Adipose tissue (tissue), 3 donors: ENCODE data around the gene GGCT. TPM values are rescaled to one million over a fixed set of nuclear protein-coding genes. Genes with fewer than 3 reads are reported as not detected.

Experiments
- H3K27ac ChIP-seq: one replicate; pipeline ENCODE4 v1.5.1; 2013; ENCODE audit warnings: low read depth, low read length
- WGBS, 3 donors: extraction: QIAGEN DNeasy Blood & Tissue Kit; methylation state at CpG; one replicate each; pipeline ENCODE4 v1.1.7; 2013; 5-methylcytosine and 5-hydroxymethylcytosine counted together
- polyA plus RNA-seq, 3 donors: library from polyadenylated mRNA; stranded (reverse); fragments of 200-250 nt; gene quantifications; one replicate each; pipeline ENCODE4 v1.2.3, GENCODE V29; 2013
- donor health status: healthy with polysubstance abuse.
- donor health status: Bipolar disorder and iron deficiency.
- donor health status: healthy.

GGCT gene
- polyA plus RNA-seq, 3 donors, result 33.3 to 242 (median 148) TPM

GRCh38 chr7:30450240-30450982 is 54.2 kb downstream of the GGCT start:
- no peak overlapping the region for H3K27ac ChIP-seq
- WGBS, 3 donors, result 36 to 63% (median 56%) methylated on average over 6 of the region's 6 CpGs

GRCh38 chr7:30448461-30449189 is 56.0 kb downstream of the GGCT start:
- H3K27ac ChIP-seq, result no peak overlapping the region

GRCh38 chr7:30447466-30447865 is 57.2 kb downstream of the GGCT start:
- H3K27ac ChIP-seq, result no peak overlapping the region
- 97 to 98% (median 97%) methylated on average over 8 of the region's 8 CpGs for WGBS, 3 donors

More at GRCh38 chr7:30448461-30449189, 56.0 kb downstream of the GGCT start:
- 78 to 88% (median 88%) methylated on average over 10 of the region's 10 CpGs for WGBS, 3 donors

Other genes with a start within 250 kb of the GGCT start
- gene ZNRF2, start 220.2 kb downstream of the GGCT start, polyA plus RNA-seq, result 1 to 10 TPM; 5.2 to 8.2 (median 5.4) TPM
- gene NOD1, start 26.0 kb downstream of the GGCT start, polyA plus RNA-seq, result 10 to 100 TPM in 2 of 3 donors, 1 to 10 TPM in 1; 2.7 to 24.1 (median 18.8) TPM
- 10 to 100 TPM; 56.2 to 67.9 (median 58.4) TPM for gene GARS1, start 90.0 kb upstream of the GGCT start, polyA plus RNA-seq
- 1 to 10 TPM in 1 of 3 donors, under 1 TPM in 2; 0.21 to 1.1 (median 0.22) TPM for gene CRHR2, start 177.6 kb upstream of the GGCT start, polyA plus RNA-seq
- gene INMT, start 247.3 kb upstream of the GGCT start, polyA plus RNA-seq, result 100 to 1,000 TPM in 1 of 3 donors, 1 to 10 TPM in 2; 2.1 to 191 (median 4.8) TPM